Measurements from ENCODE around the gene DNAAF8.

Gene DNAAF8

DNA sequence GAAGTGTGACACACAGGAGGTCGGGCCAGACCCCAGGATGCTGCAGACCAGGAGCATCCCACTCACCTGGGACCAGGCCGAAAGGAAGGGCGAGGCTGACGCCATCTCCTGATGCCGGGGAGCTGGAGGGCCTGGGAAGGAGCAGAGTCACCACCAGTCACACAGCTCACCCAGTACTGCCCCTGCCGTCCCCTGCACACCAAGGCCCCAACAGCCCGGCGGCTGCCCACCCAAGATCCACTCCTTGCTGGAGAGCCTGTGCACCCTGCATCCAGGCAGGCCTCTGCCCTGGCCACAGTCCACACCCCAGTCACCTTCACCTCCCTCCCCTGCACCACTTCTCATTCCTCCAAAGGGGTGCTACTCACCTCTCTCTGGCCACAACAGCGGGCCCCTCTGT is 27.9 kb downstream of the DNAAF8 start:
- no peaks in the 10 kb centered on the region for H3K9me3 ChIP-seq (ENCODE audit: control insufficient read depth, insufficient read depth, low read length)
- H3K4me1 ChIP-seq (ENCODE audit: control insufficient read depth, insufficient read depth, low read length) = no peaks in the 10 kb centered on the region; the same call in 1 of the 2 replicates
- H3K27me3 ChIP-seq (ENCODE audit: control insufficient read depth, insufficient read depth, low read length) = no peaks in the 10 kb centered on the region
- no peak overlapping the region for H3K4me3 ChIP-seq (ENCODE audit: low read depth, low read length)
- peaks cover 71% of the 10 kb centered on the region for H3K36me3 ChIP-seq (ENCODE audit: control insufficient read depth, insufficient read depth, low read length)
- no peak overlapping the region for H3K9ac ChIP-seq (ENCODE audit: low read depth, low read length)
- no peak overlapping the region for H3K27ac ChIP-seq (ENCODE audit: low read depth, low read length)

DNA sequence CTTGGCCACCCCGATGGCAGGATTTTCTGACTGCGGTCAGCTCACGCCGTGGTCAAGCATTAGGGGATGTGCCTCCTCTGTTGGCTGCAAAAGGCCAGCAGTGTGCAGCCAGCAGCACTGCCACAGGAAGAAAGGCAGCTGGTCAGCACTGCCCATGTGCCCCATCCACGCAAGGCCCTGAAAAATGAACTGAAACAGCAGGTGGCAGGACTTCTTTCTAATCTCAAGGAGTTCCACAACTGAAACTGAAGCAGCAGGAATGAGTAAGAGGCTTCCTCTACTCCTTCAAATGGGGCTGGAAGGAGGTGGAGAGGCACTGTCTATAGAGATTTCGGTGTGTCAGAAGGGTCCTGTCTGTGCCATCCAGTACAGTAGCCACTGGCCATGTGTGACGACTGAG is 29.5 kb downstream of the DNAAF8 start:
- Histone ChIP-seq H3K27me3 (ENCODE audit: control insufficient read depth, insufficient read depth, low read length) (no peaks in the 10 kb centered on the region), H3K9ac (ENCODE audit: low read depth, low read length) (no peak overlapping the region), H3K27ac (ENCODE audit: low read depth, low read length) (no peak overlapping the region), H3K9me3 (ENCODE audit: control insufficient read depth, insufficient read depth, low read length) (no peaks in the 10 kb centered on the region), H3K36me3 (ENCODE audit: control insufficient read depth, insufficient read depth, low read length) (peaks cover 59% of the 10 kb centered on the region), H3K4me3 (ENCODE audit: low read depth, low read length) (no peak overlapping the region), H3K4me1 (ENCODE audit: control insufficient read depth, insufficient read depth, low read length) (peaks cover 3% of the 10 kb centered on the region)

DNA sequence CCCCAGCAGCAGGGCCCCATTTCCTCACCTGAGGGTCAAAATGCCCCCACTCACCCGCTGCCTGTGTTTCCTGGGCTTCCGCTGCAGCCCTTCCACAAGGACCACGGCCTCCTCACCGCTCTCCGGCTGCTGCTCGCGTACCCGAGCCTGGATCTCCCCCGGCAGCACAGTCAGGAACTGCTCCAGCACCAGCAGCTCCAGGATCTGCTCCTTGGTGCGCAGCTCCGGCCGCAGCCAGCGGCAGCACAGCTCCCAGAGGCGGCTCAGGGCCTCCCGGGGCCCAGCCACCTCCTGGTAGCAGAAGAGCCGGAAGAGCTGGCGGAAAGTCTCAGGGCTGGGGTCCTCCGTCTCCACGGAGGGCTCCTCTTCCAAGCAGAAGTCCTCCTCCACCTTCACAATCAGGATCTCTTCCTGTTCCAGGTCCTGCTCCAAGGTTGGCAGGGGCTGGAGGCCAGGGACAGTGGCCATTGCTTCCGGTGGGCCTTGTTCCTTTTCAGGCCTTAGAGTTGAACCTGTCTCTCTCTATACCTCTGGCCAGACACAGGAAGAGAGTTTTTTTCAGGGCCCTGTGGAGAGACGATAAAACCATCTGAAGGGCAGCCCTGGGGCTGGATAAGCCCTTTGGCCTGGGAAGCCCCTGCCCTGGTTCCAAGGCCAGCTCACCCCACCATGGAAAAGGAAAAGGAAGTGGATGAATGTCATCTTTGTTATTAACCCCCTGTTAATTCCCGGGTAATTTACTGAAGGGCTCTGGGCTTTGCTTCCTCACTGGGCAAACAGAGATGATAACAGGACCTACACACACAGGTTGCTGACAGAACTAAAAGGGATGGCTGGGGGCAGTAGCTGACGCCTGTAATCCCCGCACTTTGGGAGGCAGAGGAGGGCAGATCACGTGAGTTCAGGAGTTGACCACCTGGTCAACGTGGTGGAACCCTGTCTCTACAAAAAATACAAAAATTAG is 31.5 kb downstream of the DNAAF8 start:
- H3K4me1 ChIP-seq (ENCODE audit: control insufficient read depth, insufficient read depth, low read length) = peaks cover 3% of the 10 kb centered on the region
- H3K9me3 ChIP-seq (ENCODE audit: control insufficient read depth, insufficient read depth, low read length) = no peaks in the 10 kb centered on the region
- H3K36me3 ChIP-seq (ENCODE audit: control insufficient read depth, insufficient read depth, low read length) = peaks cover 41% of the 10 kb centered on the region
- H3K27ac ChIP-seq (ENCODE audit: low read depth, low read length) = peak overlapping the region; percentile 59
- peak overlapping the region; percentile 87 for H3K4me3 ChIP-seq (ENCODE audit: low read depth, low read length)
- H3K9ac ChIP-seq (ENCODE audit: low read depth, low read length) = peak overlapping the region; percentile 70; the same call in 1 of the 2 replicates
- no peaks in the 10 kb centered on the region for H3K27me3 ChIP-seq (ENCODE audit: control insufficient read depth, insufficient read depth, low read length)

DNA sequence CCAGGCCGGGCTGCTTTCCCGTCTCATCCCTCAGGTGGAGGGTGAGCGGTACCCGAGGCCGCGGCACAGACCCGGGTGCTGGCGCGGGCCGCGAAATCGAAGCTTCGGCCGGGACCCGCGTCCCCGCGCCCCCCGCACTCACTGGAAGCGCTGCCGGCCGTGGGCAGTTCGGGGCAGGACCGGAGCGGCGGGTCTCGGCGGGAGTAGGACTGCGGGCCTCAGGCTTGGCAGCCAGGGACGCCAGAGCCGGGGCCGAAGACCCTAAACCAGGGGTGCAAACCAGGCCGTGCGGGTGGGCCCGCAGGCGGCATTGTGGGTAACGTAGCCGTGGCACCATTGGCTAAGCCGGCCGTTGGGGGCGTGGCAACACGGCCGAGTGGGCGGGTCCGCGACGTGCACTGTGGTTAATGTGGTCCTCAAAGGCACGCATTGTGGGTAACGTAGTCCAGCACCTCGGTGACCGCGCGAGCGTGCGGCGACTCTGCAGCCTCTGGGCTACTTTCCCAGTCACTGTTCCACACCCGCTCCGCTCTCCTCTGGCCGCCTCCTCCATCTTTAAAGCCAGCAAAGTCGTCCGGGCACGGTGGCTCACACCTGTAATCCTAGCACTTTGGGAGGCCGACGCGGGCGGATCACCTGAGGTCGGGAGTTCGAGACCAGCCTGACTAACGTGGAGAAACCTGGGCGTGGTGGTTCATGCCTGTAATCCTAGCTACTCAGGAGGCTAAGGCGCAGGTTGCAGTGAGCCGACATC is 32.7 kb downstream of the DNAAF8 start, which contains the start of gene ZNF500:
ZNF500 (minus strand) TSS at position 288 of the 754 bp plus-strand sequence. CDS start 1,184 bp downstream, outside the sequence.
- H3K4me3 ChIP-seq (ENCODE audit: low read depth, low read length) = peak within 1 kb of the TSS; percentile 87

DNA sequence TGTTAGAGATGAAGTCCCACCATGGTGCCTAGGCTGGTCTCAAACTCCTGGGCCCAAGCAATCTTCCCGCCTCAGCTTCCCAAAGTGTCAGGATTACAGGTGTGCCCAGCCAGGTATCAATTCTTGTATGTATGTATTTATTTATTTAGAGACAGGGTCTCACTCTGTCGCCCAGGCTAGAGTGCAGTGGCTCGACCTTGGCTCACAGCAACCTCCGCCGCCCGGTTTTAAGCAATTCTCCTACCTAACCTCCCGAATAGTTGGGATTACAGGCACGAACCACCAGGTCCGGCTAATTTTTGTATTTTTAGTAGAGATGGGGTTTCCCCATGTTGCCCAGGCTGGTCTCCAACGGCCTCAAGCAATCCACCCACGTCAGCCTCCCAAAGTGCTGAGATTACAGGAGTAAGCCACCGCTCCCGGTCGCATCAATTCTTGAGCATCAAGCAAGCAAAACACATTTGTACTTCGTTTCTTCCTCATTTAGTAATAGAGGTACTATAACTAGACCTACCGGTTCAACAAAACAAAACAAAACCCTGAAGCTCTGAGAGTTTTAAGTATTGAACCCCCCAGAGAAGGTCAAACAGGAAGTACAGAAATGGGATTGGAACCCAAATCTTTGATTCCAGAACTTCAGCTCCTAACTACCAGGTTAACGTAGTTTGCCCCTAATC is 33.7 kb downstream of the DNAAF8 start:
- Histone ChIP-seq H3K27ac (ENCODE audit: low read depth, low read length) (peak overlapping the region; percentile 67), H3K9ac (ENCODE audit: low read depth, low read length) (no peak overlapping the region), H3K4me1 (ENCODE audit: control insufficient read depth, insufficient read depth, low read length) (peaks cover 3% of the 10 kb centered on the region), H3K27me3 (ENCODE audit: control insufficient read depth, insufficient read depth, low read length) (no peaks in the 10 kb centered on the region), H3K36me3 (ENCODE audit: control insufficient read depth, insufficient read depth, low read length) (peaks cover 23% of the 10 kb centered on the region), H3K4me3 (ENCODE audit: low read depth, low read length) (peak overlapping the region; percentile 68), H3K9me3 (ENCODE audit: control insufficient read depth, insufficient read depth, low read length) (no peaks in the 10 kb centered on the region)

More for the DNA sequence above, 32.7 kb downstream of the DNAAF8 start, which contains the start of gene ZNF500:
- H3K4me1 ChIP-seq (ENCODE audit: control insufficient read depth, insufficient read depth, low read length) = peaks cover 3% of the 10 kb centered on the region
- H3K36me3 ChIP-seq (ENCODE audit: control insufficient read depth, insufficient read depth, low read length) = peaks cover 33% of the 10 kb centered on the region
- peak within 1 kb of the TSS; percentile 70 for H3K9ac ChIP-seq (ENCODE audit: low read depth, low read length)
- H3K27ac ChIP-seq (ENCODE audit: low read depth, low read length) = peak within 1 kb of the TSS; percentile 68
- H3K27me3 ChIP-seq (ENCODE audit: control insufficient read depth, insufficient read depth, low read length) = no peaks in the 10 kb centered on the region
- H3K9me3 ChIP-seq (ENCODE audit: control insufficient read depth, insufficient read depth, low read length) = no peaks in the 10 kb centered on the region

DNA sequence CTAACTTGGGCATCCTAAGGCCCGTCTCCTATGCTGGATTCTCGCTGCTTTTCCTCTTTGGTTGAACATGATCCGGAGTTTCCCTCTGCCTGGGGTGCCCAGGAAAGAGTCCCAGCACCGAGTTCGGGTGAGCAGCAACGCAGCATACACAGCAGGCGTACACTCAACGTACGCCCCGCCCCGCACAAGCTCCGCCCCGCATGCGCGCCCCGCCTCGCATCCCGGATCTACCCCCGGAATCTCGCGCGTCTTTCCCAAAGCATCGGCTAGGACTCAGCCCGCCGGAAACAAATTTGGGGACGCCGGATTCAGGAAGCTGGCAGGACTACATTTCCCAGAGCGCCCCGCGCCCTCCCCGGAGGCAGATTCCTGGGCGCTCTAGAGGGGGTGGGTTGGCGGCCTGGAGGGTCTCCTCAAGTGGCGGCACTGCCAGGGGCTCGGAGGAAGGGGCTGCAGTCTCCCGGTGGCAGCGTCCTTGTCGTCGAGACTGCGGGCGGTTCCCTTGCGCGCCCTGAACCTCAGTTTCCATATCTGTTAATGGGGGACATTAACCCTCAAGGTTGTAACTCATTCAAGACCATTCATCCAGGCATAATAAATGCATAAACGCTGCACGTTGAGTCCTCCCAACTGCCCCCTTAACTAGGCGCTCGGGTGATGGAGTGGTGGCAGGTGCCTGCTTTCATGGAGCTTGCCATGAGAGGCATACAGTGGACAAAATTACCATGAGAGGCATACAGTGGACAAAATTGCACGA is 34.4 kb downstream of the DNAAF8 start:
- H3K9me3 ChIP-seq (ENCODE audit: control insufficient read depth, insufficient read depth, low read length) = no peaks in the 10 kb centered on the region
- H3K4me1 ChIP-seq (ENCODE audit: control insufficient read depth, insufficient read depth, low read length) = peaks cover 3% of the 10 kb centered on the region
- H3K27me3 ChIP-seq (ENCODE audit: control insufficient read depth, insufficient read depth, low read length) = no peaks in the 10 kb centered on the region
- no peak overlapping the region for H3K9ac ChIP-seq (ENCODE audit: low read depth, low read length)
- H3K4me3 ChIP-seq (ENCODE audit: low read depth, low read length) = peak overlapping the region; percentile 68
- H3K36me3 ChIP-seq (ENCODE audit: control insufficient read depth, insufficient read depth, low read length) = peaks cover 17% of the 10 kb centered on the region
- H3K27ac ChIP-seq (ENCODE audit: low read depth, low read length) = peak overlapping the region; percentile 67

DNA sequence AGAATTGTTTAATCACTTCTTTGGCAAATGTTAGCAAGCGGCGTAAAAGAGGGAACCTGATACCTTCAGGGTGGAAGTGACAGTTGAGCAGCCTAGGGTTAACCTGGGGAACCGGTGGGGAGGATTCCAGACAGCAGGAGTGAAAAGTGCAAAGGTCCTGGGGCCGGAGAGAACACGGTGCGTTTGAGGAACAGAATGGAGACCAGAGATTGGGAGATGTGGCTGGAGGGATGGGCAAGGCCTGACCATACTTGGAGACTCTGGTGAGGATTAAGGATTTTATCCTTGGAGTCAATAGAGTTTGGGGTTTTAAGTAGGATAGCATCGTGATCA is 34.9 kb downstream of the DNAAF8 start:
- H3K27ac ChIP-seq (ENCODE audit: low read depth, low read length) = peak overlapping the region; percentile 46
- peaks cover 12% of the 10 kb centered on the region for H3K36me3 ChIP-seq (ENCODE audit: control insufficient read depth, insufficient read depth, low read length)
- H3K4me1 ChIP-seq (ENCODE audit: control insufficient read depth, insufficient read depth, low read length) = peaks cover 3% of the 10 kb centered on the region
- H3K4me3 ChIP-seq (ENCODE audit: low read depth, low read length) = peak overlapping the region; percentile 63
- H3K9me3 ChIP-seq (ENCODE audit: control insufficient read depth, insufficient read depth, low read length) = no peaks in the 10 kb centered on the region
- H3K9ac ChIP-seq (ENCODE audit: low read depth, low read length) = no peak overlapping the region
- H3K27me3 ChIP-seq (ENCODE audit: control insufficient read depth, insufficient read depth, low read length) = no peaks in the 10 kb centered on the region

DNA sequence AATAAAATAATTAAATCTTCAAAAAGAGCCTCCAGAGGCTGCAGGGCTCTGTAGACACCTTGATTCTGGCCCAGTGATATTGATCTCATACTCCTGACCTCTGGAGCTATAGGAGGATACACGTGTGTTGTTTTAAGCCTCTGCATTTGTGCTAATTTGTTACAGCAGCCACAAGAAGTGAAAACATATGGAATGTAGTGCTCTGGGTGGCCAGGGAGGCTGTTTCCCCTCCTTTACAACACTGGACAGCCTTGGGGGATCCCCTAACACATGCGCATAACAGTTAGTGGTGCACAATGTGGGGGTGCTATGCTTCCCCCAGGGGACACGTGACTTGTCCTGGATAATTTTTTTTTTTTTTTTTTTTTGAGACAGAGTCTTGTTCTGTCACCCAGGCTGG is 37.3 kb downstream of the DNAAF8 start:
- no peaks in the 10 kb centered on the region for H3K27me3 ChIP-seq (ENCODE audit: control insufficient read depth, insufficient read depth, low read length)
- no peak overlapping the region for H3K27ac ChIP-seq (ENCODE audit: low read depth, low read length)
- no peaks in the 10 kb centered on the region for H3K36me3 ChIP-seq (ENCODE audit: control insufficient read depth, insufficient read depth, low read length)
- H3K9me3 ChIP-seq (ENCODE audit: control insufficient read depth, insufficient read depth, low read length) = no peaks in the 10 kb centered on the region
- H3K4me3 ChIP-seq (ENCODE audit: low read depth, low read length) = no peak overlapping the region
- H3K4me1 ChIP-seq (ENCODE audit: control insufficient read depth, insufficient read depth, low read length) = peaks cover 3% of the 10 kb centered on the region; the same call in 1 of the 2 replicates
- H3K9ac ChIP-seq (ENCODE audit: low read depth, low read length) = no peak overlapping the region

DNA sequence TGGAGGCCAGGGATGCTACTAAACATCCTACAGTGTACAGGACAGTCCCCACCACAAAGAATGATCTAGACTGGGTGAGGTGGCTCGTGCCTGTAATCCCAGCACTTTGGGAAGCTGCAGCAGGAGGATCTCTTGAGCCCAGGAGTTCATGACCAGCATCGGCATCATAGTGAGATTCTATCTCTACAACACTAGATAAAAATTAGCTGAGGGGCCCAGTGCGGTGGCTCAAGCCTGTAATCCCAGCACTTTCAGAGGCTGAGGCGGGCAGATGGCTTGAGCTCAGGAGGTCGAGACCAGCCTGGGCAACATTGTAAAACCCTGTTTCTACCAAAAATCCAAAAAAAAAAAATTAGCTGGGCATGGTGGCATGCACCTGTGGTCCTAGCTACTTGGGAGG is 38.0 kb downstream of the DNAAF8 start:
- no peak overlapping the region for H3K4me3 ChIP-seq (ENCODE audit: low read depth, low read length)
- H3K9ac ChIP-seq (ENCODE audit: low read depth, low read length) = no peak overlapping the region
- no peaks in the 10 kb centered on the region for H3K36me3 ChIP-seq (ENCODE audit: control insufficient read depth, insufficient read depth, low read length)
- H3K27ac ChIP-seq (ENCODE audit: low read depth, low read length) = no peak overlapping the region
- no peaks in the 10 kb centered on the region for H3K9me3 ChIP-seq (ENCODE audit: control insufficient read depth, insufficient read depth, low read length)
- H3K4me1 ChIP-seq (ENCODE audit: control insufficient read depth, insufficient read depth, low read length) = peaks cover 3% of the 10 kb centered on the region; the same call in 1 of the 2 replicates
- no peaks in the 10 kb centered on the region for H3K27me3 ChIP-seq (ENCODE audit: control insufficient read depth, insufficient read depth, low read length)

DNA sequence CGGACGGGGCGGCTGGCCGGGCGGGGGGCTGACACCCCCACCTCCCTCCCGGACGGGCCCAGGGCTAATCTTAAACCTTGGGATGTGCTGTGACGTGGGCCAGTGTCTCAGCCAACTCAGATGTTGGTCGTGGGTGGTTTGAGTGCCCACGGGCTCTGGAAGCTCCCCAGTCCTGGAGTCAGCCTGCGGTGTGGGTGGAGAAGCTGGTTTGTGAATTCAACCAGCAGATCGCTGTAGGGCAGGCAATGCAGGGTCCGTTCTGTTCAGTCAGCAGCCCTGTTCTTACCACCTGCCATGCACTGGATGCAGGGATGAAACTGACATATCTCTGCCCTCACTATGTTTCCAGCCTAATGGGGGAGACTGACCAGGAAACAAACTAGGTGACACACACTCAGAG is 40.7 kb downstream of the DNAAF8 start:
- Histone ChIP-seq H3K27me3 (ENCODE audit: control insufficient read depth, insufficient read depth, low read length) (no peaks in the 10 kb centered on the region), H3K9me3 (ENCODE audit: control insufficient read depth, insufficient read depth, low read length) (no peaks in the 10 kb centered on the region), H3K9ac (ENCODE audit: low read depth, low read length) (no peak overlapping the region), H3K27ac (ENCODE audit: low read depth, low read length) (no peak overlapping the region), H3K36me3 (ENCODE audit: control insufficient read depth, insufficient read depth, low read length) (no peaks in the 10 kb centered on the region), H3K4me3 (ENCODE audit: low read depth, low read length) (no peak overlapping the region), H3K4me1 (ENCODE audit: control insufficient read depth, insufficient read depth, low read length) (no peaks in the 10 kb centered on the region)
